RKO (cell line): Measurements from ENCODE around the gene GAPVD1.
"Not testable (repeated sequence)": the region's sequence is repeated elsewhere in the genome, so short reads cannot be mapped to it uniquely, and the experiment has no call there.

Source experiments
- DNase-seq: peaks from one replicate; pipeline ENCODE4 v3.0.0-alpha.2; 2016; ENCODE audit warnings: low spot score

The GAPVD1 gene

DNA sequence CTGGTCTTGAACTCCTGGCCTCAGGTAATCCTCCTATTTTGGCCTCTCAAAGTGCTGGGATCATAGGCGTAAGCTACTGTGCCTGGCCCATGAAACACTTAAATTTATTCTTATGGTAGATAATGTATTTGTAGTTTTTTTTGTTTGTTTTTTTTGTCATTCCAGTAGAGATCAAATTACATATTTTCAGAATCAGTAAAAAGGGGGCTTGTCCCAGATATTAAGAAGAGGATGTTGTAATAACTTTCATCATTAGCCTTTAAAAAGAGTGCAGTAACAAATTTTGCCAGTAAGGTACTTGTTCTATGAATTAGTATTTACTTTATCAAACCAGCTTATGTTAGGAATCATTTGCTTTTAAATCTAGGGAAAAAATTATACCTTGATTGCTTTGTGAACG is 42.6 kb downstream of the GAPVD1 start:
- DNase-seq: no peak

DNA sequence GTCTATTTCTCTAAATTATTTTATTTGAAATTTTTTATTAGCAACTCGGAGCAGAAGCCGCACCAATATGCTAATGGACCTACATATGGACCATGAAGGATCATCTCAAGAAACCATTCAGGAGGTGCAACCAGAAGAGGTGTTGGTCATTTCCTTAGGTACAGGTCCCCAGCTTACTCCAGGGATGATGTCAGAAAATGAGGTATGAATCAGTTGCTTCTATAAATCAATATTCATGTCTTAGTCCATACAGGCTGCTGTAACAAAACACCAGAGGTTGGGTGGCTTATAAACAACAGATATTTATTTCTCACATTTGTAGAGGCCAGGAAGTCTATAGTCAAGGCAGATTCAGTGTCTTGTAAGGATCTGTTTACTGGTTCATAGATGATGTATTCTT is 50.8 kb downstream of the GAPVD1 start:
- no peak for DNase-seq

GRCh38 chr9:125316359-125316758 is 54.7 kb downstream of the GAPVD1 start:
- DNase-seq: not testable (repeated sequence)

- no peak for DNase-seq
Observed at GRCh38 chr9:125317704-125318103, 56.1 kb downstream of the GAPVD1 start.

DNA sequence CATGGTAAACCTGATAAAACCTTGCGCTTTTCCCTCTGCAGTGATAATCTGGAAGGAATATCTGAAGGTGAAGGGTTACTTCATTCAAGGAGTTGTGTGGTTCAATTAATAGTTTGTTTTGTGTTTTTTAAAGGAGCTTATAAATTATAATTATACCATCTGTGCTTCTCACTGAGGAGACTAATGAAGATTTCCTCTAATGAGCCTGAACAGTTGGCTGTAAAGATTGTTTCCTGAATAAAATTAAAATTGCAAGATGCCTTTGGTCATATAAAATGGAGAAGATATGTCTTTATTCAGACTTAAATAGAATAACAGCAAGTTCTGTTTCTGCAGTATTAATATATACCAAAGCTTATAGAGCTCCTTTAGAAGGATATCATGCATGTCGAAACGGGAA is 59.9 kb downstream of the GAPVD1 start:
- no peak for DNase-seq

DNA sequence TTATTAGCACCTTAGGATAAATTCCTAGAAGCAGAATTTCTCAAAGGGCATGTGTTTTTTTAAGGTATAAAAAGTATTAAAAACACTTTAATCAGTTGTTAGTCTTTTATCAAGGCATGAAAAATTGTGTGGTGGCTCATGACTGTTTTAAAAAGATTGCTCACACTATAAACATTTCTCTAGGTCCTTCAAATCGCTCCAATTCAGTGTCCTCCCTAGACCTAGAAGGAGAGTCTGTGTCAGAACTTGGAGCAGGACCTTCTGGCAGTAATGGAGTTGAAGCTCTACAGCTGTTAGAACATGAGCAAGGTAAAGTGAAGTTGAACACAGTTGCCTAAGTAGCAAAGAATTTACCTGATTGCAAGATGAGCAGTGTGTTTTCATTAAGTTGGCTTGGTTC is 62.0 kb downstream of the GAPVD1 start:
- DNase-seq: no peak

DNA sequence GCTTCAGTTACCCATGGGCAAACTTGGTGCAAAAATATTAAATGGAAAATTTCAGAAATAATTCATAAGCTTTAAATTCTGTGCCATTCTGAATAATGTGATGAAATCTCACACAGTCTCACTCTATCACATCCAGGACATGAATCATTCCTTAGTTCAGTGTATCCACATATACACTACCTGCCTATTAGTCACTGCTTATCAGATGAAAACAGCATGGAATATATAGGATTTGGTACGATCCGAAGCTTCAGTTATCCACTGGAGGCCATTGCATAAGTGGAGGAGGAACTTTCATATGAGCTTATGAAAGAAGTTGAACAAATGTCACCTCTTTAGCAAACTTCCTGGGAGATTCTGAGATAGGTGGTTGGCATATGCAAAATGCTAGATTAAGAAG is 64.2 kb downstream of the GAPVD1 start:
- DNase-seq: peak; percentile 49

GRCh38 chr9:125329978-125330377 is 68.4 kb downstream of the GAPVD1 start:
- DNase-seq: no peak

GRCh38 chr9:125330587-125330986 is 69.0 kb downstream of the GAPVD1 start:
- no peak for DNase-seq

DNA sequence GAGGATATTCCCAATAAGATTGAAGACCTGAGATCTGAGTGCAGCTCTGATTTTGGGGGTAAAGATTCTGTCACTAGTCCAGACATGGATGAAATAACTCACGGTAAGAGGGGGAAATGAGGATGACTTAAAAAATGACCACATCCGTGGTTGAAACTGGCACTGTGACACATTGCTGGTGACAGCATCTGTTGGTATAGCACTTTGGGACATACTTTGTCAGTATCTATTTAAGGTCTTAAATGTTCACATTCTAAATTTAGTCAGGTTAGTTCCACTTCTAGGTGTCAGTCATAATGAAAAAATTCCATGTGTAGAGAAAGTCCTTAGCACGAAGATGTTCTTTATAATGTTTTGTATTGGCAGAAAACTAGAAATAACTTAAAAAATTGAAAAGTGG is 70.9 kb downstream of the GAPVD1 start:
- DNase-seq: no peak

- DNase-seq: no peak
Observed at GRCh38 chr9:125337236-125337635, 75.6 kb downstream of the GAPVD1 start.

DNA sequence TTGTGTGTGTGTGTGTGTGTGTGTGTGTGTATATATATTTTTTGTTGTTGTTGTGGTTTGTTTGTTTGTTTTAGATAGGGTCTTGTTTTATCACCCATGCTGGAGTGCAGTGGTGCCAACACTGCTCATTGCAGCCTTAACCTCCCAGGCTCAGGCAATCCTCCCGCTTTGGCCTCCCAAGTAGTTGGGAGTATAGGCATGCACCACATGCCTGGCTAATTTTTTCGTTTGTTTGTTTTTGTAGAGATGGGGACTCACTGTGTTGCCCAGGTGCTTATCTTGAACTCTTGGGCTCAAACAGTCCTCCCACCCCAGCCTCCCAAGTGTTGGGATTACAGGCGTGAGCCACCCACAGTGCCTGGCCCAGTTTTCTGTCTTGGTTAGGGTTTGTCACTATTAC is 77.3 kb downstream of the GAPVD1 start:
- DNase-seq: no peak

GRCh38 chr9:125341566-125341965 is 79.9 kb downstream of the GAPVD1 start:
- no peak for DNase-seq

GRCh38 chr9:125343518-125344275 is 82.1 kb downstream of the GAPVD1 start:
- peak; percentile 52 for DNase-seq

DNA sequence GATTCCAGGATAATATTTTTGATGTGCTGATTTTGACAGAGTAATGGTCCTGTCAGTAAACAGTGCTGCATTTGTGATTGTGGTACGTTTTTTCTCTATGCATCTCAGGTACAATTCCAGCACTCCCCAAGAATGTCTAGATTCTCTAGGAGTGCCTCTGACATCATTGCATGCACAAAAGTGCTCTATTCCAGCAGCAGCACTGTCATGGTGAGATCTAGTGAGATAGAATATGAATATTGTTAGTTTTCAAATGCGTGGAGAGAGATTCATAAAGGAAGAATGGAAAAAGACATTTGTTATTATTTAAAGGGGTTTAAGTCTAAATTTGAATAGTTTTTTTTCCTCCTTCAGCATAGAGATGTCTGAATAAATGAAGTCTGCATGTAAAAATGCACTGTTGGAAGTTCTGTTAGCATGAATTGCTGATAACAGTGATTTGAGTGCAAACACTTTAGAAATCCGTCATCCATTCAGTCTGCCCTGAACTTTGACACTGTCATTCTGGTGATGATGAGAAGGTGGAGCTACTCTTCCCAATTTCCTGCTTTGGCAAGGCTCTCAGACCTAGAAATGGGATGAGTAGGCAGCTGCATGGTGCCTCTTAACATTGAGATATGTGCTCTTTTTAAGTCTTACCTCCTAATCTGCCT is 84.6 kb downstream of the GAPVD1 start:
- DNase-seq: no peak

DNA sequence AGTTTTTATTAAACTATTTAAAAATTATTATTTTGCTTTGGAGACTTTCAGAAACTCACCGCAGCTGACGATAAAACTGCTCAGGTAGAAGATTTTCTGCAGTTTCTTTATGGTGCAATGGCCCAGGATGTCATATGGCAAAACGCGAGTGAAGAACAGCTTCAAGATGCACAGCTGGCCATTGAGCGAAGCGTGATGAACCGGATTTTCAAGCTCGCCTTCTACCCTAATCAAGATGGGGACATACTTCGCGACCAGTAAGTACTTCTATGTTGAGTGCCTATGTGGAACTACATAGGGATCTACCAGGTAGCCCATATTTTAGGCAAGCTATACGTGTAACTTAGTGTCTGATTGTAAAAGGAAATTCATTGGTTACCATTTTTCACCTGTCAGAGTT is 94.0 kb downstream of the GAPVD1 start:
- DNase-seq: no peak

DNA sequence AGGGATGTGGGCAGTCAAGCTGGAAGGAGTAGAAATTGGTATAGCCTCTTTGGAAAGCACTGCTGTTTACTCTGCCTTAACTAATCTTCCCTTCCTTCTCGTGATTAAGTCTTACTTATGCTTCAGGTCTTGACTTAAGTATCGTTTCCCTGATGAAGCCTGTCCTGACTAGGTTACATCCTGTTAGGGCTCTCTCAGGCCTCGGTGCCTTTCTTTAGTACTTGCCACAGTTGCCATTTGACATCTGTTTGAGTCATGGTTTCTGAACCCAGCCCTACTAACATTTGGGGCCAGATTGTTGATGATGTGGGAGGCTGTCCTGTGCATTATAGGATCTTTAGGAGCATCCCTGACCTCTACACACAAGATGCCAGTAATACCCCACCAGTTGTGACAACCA is 94.4 kb downstream of the GAPVD1 start:
- DNase-seq: no peak

- DNase-seq: no peak
Observed at GRCh38 chr9:125359011-125359410, 97.4 kb downstream of the GAPVD1 start.

DNA sequence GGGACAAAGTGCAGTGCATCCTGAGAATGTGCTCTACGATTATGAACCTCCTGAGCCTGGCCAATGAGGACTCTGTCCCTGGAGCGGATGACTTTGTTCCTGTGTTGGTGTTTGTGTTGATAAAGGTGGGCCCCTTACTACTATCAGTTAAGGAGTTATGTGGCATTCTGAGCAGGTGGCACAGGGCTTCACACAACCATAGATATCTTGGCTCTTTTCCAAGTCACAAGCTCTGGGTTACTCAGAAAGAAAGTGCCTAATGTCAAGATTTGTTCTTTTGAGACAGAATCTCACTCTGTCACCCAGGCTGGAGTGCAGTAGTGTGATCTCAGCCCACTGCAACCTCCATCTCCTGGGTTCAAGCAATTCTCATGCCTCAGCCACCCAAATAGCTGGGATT is 99.0 kb downstream of the GAPVD1 start:
- no peak for DNase-seq

- peak; percentile 56 for DNase-seq
Observed at GRCh38 chr9:125361837-125362531, 100.4 kb downstream of the GAPVD1 start.

DNA sequence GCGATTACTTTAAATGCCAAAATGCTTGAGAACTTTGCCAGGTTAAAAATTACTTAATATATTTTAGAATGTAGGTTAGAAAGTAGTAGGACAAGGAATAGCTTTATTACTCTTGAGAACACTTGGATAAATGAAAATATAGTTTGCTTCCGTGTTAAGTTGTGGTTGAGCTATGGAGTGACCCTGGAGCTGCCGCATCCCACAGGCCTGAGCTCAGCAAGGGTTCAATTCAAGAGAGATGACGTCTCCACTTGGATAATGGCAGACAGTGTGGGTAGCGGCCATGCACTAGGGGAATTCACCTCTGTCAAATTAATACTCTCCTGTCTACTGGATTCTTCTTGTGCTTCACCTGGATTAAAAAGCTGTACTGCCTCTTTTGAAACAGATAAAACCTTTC is 105.0 kb downstream of the GAPVD1 start:
- DNase-seq: no peak

GRCh38 chr9:125370786-125371185 is 109.2 kb downstream of the GAPVD1 start:
- DNase-seq: no peak
